ENCODE data around the gene MAD1L1.

MAD1L1 gene

DNA sequence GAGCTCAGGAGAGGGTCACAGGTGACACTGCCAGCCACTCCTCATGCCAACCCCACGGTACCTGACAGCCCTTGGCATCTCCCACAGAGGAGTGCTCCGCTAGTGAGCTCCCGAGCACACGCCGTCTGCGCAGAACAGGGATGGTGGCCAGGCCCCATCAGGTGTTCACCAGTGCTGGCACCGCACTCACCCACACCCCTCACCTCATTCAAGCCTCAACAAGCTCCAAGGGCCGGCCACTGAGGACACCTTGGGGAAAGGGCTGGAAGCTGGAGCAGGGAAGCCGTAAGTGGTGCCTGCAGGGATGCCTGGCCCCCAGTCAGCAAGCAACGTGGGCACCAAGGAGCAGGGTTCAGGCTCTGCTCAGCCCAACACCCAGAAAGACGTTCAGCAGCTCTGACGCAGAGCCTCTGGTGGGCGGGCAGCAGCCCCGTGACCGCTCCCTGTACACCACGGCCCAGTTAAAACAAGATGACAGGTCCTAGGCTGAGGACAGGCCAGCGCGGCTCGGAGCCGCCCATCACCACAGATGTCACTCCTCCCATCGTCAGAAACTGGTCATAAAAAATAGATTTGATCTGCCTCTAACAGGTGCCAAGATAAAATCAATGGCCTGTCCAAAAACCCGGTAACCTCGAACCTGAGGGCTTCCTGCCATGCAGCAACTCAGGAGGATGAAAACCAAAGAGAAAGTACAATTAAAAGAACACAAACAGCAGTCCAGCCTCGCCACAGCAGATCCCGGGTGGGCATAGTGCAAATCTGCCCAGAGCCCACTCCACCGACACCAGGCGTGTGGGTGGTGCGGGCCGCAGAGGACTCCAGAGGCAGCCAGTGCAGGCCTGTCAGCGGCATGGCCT, 275.9 kb downstream of the MAD1L1 start:
- TF ChIP-seq, protein P1, sequence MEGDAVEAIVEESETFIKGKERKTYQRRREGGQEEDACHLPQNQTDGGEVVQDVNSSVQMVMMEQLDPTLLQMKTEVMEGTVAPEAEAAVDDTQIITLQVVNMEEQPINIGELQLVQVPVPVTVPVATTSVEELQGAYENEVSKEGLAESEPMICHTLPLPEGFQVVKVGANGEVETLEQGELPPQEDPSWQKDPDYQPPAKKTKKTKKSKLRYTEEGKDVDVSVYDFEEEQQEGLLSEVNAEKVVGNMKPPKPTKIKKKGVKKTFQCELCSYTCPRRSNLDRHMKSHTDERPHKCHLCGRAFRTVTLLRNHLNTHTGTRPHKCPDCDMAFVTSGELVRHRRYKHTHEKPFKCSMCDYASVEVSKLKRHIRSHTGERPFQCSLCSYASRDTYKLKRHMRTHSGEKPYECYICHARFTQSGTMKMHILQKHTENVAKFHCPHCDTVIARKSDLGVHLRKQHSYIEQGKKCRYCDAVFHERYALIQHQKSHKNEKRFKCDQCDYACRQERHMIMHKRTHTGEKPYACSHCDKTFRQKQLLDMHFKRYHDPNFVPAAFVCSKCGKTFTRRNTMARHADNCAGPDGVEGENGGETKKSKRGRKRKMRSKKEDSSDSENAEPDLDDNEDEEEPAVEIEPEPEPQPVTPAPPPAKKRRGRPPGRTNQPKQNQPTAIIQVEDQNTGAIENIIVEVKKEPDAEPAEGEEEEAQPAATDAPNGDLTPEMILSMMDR (IDR thresholded peaks at IDR 0.05; ENCODE audit: low read depth, low read length, missing control alignments) = no peak
- DNase-seq (ENCODE audit: extremely low read depth, low read depth) = no peak
- no peak overlapping the region for H3K4me3 ChIP-seq (replicated peaks; ENCODE audit: low read depth, low read length)

DNA sequence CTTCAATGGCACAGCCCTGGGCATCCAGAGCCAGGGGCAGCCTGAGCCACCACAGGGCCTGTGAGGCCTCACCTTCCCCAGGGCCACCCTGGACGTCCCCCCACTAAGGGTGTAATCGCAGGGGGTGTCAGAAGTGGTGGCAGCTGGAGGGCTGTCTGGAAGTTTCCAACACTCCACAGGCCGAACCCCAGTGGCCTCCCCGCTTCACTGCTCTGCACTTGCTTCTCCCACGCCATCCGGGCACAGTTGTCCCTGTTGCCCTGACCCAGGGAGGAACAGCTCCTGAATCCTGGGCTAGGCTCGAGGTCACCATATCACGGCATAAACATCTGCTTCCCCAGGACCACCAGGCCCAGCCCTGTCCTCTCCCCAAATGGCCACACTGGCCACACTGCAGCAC, 276.6 kb downstream of the MAD1L1 start:
- DNase-seq (ENCODE audit: extremely low read depth, low read depth) = no peak
- TF ChIP-seq, protein P1 (IDR thresholded peaks at IDR 0.05; ENCODE audit: low read depth, low read length, missing control alignments) = no peak
- no peak overlapping the region for H3K4me3 ChIP-seq (replicated peaks; ENCODE audit: low read depth, low read length)

DNA sequence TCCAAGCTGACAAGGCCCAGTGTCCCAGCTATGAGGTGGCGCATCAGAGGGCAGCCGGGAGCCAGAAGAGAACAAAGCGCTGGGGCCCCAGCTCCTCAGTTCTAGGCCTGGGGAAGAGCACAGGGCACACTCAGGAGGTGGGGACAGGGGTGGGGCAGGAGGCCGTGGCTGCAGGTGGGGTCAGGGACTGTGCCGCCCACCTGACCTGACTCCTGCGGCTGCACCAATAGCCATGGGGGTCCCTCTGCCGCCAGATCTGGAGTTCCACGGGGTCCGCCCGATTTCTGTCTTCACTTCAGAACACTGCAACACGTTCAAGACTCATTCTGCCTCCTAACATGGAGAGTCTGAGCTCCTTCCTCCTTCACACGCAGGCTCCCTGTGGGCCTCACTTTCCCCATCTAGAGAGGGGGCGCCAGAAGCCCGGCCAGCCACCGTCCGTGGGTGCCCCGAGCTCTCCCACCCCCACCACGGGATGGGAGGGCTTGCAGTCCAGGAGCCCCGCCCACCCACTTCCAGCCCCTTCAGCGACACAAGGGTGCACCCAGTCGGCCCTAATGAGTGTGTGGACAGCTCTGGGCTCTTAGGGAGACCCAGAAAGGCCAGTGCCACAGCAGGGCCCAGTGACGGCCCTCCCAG, 278.3 kb downstream of the MAD1L1 start:
- H3K4me3 ChIP-seq (replicated peaks; ENCODE audit: low read depth, low read length) = no peak overlapping the region
- TF ChIP-seq, protein P1 (IDR thresholded peaks at IDR 0.05; ENCODE audit: low read depth, low read length, missing control alignments) = no peak
- DNase-seq (ENCODE audit: extremely low read depth, low read depth) = no peak

DNA sequence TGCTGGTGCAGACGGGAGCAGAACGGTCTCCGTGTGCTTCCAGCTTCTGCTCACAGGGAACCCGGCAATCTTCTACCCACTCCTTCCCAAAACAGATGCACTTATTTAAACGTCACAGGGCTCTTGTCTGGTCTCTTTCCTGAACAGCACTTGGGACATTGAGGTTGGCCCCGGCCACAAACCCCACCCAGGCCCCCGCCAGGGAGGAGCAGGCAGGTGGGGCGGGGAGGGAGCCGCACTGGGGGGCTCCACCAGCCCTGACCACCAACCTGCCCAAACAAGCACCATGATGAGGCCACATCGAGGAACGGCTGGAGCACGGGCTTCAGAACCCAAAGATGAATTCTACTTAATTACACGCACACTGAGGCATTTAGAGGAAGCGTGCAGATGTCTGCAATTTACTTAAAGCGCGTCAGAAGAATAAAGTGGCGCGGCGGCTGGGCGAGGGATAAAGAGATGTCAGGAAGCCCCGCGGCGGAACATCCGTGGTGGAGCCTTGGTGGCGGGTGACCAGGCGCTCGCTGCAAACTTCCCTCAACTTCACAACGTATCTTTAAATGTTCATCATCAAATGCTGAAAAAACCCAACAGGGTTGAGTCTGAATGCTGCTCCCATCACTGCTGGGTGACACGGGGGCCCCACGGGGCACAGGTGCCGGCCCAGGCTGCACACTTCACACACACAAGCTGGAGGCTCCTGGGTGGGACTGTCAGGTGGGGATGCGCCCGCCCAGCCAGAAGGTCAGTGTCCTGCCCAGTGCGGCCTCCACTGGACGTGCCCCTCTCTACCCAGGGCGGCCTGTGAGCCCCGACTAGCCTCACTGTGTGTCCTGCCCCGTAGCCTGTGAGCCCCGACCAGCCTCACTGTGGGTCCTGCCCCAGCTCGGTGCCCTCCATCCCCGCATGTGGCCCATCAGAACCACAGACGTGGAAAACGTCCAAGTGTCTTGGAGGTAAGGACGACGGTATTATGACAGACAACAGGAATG, 279.2 kb downstream of the MAD1L1 start:
- DNase-seq (ENCODE audit: extremely low read depth, low read depth) = no peak
- H3K4me3 ChIP-seq (replicated peaks; ENCODE audit: low read depth, low read length) = no peak overlapping the region
- TF ChIP-seq, protein P1 (IDR thresholded peaks at IDR 0.05; ENCODE audit: low read depth, low read length, missing control alignments) = no peak

DNA sequence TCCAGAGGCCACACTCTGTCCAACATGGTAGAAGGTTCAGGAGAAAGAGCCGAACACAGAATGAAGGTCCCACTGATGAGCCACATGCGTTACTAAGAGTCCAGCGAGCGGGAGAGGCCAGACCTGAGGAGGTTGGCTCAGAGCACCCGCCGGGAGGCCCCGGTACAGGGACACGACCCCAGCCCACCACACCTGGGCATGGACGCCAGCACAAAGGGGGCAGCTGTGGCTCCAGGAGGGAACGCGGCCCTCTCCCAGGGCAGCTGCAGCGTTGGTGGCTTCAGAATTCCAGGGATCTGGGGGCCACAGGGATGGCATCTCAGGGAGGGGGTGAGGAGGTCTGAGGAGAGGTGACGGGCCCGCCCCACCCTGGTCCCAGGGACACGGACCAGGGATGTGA, 280.0 kb downstream of the MAD1L1 start:
- H3K4me3 ChIP-seq (replicated peaks; ENCODE audit: low read depth, low read length) = no peak overlapping the region
- TF ChIP-seq, protein P1 (IDR thresholded peaks at IDR 0.05; ENCODE audit: low read depth, low read length, missing control alignments) = no peak
- no peak for DNase-seq (ENCODE audit: extremely low read depth, low read depth)

DNA sequence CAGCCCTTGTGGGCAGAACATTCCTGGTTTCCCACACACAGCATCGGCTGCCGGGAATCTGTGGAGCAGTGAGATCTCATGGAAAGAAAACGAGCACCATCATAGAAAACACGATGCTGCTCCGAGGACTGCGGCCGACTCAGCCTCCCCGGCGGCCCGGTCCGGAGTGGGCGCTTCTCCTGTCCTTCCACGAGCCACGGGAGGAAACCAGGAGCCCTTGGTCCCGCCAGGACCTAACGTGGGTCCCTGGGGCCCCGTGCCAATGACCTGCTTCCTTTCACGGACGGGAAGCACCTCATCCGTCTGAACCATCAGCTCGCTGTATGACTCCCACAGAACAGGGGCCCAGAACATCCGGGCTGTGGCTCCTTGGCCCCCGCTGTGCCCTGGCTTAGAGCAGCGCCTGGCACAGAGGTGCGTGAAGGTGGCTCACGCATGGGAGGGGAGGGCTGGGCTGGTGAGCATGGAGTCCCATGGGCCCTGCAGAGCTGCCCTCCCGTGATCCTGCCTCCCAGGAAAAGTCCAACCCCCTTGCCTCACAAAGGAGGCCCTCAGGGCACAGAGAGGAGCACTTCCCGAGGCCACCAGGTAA, 280.5 kb downstream of the MAD1L1 start:
- TF ChIP-seq, protein P1 (IDR thresholded peaks at IDR 0.05; ENCODE audit: low read depth, low read length, missing control alignments) = no peak
- no peak overlapping the region for H3K4me3 ChIP-seq (replicated peaks; ENCODE audit: low read depth, low read length)

More for the DNA sequence above, 280.5 kb downstream of the MAD1L1 start:
- no peak for DNase-seq (ENCODE audit: extremely low read depth, low read depth)

Measured in HFF-Myc (cell line).